Gastroesophageal sphincter (tissue), 3 donors: Measurements from ENCODE around the gene PAFAH1B1.
"Not testable (repeated sequence)": the region's sequence is repeated elsewhere in the genome, so short reads cannot be mapped to it uniquely, and the experiment has no call there.

Experiments used
- CTCF ChIP-seq, 4 experiments: fragments of 200-600 bp in 2 of 4; fragments of 450-650 bp in 2 of 4; sonication (generic) in 1 of 4; IDR thresholded peaks; one replicate each; pipeline ENCODE4 v1.5.1; 2017 to 2019; ENCODE audit warnings: antibody characterized with exemption in 4 of 4, mild to moderate bottlenecking in 2 of 4, moderate library complexity in 2 of 4
- POLR2A ChIP-seq, 2 donors: fragments of 450-650 bp; IDR thresholded peaks; one replicate each; pipeline ENCODE4 v1.6.1; 2017; ENCODE audit warnings: antibody characterized with exemption in 2 of 2, mild to moderate bottlenecking in 2 of 2, moderate library complexity in 1 of 2

- TF ChIP-seq CTCF, POLR2A (IDR thresholded peaks at IDR 0.05): not testable (repeated sequence)
Measured at GRCh38 chr17:2548026-2548425, 45.4 kb upstream of the PAFAH1B1 start.
